HG02840 (cell line): ENCODE data around the gene SH3D19.
A peak's percentile ranks its signal among the peaks of the same experiment; 100 is the strongest.

ENCODE experiments used
- ATAC-seq: cut with Tn5 transposase; IDR thresholded peaks from one replicate; pipeline ENCODE4 v1.9.1; 2021; ENCODE audit warnings: mild to moderate bottlenecking, moderate library complexity, moderate number of reproducible peaks; ENCODE audit not compliant: unreplicated experiment, low FRiP score

SH3D19 gene, protein sequence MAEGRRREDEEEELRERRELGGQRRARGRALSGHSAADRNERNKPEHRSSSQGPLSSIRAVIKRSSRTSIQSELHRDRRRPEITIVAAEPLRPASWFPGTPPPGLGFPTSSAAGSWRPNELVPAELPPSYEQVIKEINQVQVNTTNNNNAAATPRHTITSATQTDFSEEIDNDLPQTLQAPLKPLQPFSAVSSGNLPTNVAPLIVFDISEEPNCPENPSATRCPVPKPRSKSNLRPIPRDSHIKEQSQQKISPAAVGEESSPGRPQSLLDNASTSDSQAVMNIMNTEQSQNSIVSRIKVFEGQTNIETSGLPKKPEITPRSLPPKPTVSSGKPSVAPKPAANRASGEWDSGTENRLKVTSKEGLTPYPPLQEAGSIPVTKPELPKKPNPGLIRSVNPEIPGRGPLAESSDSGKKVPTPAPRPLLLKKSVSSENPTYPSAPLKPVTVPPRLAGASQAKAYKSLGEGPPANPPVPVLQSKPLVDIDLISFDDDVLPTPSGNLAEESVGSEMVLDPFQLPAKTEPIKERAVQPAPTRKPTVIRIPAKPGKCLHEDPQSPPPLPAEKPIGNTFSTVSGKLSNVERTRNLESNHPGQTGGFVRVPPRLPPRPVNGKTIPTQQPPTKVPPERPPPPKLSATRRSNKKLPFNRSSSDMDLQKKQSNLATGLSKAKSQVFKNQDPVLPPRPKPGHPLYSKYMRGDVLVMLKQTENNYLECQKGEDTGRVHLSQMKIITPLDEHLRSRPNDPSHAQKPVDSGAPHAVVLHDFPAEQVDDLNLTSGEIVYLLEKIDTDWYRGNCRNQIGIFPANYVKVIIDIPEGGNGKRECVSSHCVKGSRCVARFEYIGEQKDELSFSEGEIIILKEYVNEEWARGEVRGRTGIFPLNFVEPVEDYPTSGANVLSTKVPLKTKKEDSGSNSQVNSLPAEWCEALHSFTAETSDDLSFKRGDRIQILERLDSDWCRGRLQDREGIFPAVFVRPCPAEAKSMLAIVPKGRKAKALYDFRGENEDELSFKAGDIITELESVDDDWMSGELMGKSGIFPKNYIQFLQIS

DNA sequence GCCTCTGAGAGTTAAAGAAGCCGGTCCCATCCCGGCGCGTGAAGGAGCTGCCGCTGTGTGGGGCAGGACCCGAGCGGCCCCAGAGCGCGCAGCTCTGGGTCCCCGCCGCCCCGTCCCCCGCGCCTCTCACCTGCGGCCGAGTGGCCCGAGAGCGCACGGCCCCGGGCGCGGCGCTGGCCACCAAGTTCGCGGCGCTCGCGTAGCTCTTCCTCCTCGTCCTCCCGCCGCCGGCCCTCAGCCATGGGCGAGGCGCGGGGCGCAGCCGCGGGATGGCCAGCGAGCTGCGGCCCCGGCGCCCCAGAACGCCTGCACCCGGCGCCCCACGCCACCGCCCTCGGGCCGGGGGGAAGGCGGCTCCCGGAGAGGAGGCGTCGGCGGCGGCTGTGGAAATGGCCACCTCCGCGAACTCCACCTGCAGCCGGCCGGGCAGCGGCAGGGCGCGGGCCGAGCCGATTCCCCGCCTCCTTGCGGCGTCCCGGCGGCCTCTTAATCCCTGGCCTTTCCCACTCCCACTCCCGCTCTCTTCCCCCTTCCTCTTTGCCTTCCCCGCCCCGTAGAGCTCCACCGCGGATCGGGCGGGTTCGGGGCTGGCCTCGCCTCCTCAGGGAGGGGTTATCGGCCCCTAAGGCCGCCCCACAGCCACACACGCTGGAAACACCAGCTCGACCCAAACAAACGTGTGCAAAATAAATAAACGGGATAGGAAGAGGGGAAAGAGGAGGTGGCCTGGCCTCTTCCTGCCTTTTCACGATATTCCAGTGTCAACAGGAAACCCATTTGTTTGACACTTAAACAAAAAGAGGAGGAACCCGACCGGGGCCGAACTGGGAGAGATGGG, at the start of gene SH3D19:
TSS of gene SH3D19 (minus strand) at position 495 of the 838 bp plus-strand sequence. CDS start at position 242, 253 bp downstream.
- ATAC-seq: no peak

DNA sequence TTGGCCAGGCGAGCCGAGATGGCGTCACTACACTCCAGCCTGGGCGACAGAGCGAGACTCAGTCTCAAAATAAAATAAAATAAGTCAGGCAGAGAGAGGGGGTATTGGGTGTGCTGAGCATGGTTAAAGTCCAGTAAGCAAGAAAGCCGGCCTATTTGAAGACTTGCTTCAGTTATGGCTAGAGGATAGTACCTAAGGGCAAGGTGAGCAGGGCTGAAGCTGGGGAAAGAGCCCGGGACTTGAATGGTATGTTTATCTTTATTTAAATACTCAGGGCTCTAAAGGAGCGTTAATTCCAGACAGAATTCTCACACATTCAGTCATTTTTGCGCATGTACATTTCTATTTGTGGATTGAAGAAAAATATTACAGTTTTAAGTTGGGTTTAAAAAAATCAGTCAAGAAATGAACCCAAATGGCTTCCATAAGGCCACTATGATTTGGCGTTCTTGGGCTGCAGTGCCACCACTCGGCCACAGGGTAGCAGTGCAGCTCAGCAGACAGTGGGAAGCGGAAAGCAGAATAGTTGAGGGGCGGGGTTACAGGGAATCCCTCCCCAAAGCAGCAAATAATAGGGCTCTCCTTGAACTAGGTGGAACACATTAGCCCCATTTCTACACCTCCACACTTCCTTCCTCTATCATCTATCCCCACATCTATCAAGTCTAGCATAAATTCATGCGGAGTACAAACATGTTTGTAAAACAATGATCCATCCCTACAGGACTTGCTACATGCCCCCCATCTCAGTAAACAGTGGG, 37.2 kb upstream of the SH3D19 start:
- ATAC-seq: peak; percentile 84

DNA sequence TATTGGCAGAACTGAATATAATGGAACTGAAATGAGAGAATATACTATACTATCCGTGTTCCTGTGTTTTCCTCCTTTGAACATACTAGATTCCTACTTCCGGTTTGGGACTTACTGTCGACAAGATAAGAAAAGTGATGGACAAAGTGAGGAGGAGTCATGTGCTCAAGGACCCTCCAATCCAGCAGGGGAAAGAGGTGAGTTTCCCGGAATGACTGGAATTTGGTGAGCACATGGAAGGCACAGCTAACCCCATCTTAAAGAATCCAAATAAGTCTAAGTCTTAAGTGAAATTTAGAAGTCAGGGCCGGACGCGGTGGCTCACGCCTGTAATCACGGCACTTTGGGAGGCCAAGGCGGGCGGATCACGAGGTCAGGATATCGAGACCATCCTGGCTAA, 36.6 kb upstream of the SH3D19 start:
- no peak for ATAC-seq

DNA sequence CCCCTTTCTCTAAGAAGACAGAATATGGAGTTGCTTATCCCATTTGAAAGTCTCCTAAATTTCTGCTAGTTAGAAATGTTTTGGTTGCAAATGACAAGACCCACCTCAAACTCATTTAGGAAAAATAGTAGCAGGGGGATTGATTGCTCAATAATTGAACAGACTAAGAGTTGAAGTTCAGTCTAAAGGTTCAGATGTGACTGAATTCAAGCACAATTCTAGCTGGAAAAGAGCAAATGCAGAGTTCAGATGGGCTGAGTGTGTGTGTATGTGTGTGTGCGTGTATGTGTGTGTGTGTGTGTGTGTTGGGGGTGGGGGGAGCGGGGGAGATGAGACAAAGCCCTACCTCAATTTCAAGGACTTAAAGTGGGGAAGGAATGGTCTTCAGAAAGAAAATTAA, 35.7 kb upstream of the SH3D19 start:
- no peak for ATAC-seq

DNA sequence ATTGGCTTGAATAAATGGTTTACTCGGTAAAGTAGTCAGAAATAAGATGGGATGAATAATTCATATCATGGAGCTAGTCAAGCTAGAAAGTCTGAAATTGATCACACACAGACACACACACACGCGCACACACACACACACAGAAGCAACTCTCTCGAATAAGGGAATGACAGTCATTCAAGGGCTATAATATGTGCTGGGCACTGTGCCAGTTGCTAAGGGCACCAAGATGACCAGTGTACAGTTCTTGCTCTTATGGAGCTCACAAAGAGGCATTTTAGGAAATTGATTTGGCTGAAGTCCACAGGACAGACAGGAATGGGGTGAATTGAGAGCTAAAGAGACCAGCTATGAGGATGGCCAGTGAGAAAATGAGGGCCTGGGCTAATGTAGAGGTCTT, 34.2 kb upstream of the SH3D19 start:
- no peak for ATAC-seq

DNA sequence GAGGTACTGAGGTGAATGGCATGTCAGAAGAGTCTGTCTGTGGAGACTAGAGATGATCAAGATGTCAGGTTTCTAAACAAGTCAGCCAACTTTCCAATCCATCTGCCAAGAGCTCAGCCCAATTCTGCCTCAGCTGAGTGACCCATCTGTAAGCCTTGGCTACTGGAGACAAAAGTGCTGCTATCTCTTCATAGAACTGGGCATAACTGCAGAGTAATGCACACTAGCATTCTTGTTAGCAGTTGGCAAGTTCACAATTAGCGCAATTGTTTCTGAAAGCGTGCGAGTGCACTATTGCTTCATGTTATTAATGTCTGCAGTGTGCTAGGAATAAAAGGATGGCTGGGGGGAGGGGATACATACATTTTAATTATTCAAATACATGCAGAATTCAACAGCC, 32.9 kb upstream of the SH3D19 start:
- ATAC-seq: no peak

DNA sequence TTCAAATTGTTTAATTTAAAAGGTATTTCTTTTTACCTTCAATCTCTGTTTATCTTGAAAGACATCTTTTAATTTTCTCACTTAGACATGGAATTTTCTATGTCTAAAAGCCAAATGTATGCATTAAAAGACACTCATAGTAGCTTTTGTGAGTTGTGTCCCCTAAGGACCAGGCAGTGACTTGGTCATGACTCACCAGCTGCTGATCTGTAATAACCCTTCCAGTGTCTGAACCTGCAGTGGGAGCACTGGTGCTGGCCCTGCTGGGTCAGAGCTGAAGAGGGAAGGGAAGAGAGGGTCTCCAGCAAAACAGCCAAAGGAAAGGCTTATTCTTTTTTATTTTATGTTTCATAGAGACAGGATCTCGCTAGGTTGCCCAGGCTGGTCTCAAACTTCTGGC, 31.1 kb upstream of the SH3D19 start:
- no peak for ATAC-seq

DNA sequence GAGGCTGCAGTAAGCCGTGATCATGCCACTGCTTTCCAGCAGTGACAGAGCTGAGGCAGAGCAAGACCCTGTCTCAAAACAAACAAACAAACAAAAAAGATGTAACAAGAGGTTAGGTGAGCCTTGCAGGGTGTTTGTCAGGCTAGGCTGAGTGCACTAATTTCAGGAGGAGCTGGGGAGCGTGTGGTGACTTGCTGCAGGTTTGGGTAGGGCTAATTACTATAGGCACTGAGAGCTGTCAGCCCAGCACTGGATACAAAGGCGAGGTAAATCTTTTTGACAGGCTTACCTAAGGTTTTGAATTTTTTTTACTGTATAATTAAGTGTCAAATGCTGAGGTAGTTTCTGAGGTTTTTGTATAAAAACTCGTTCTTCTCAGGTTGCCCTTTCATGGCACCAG, 29.8 kb upstream of the SH3D19 start:
- no peak for ATAC-seq

DNA sequence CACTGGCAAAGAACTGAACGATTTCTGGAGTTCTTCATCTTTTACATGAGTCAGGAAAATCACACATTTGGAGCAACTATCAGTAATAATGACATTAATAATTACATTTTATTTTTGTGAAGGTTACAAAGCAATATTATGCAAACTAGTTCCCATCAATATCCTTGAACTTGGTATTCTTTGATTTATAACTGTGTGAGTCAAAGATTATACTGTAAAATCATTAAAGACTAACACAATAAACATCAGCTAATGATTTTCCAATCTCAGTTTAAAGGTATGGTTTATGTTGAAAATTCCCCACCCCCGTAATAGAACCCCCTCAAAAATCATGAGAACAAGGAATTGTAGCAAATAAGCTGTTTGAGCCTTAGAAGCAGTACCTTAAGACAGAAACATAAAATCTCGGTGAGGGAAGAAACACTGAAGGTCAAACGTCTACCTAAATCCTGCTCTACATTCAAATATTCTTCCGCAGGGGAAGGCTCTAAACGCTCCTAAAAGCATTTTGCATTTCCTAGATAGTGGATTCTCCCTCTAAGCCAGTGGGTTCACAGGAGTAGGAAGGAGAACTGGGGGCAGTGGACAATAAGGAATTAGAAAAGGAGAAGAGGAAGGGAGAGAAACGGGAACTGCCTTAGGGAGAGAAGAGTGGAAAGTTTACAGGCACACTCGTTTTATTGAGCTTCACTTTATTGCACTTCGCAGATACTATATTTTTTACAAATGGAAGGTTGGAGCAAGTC, 22.3 kb upstream of the SH3D19 start:
- no peak for ATAC-seq

DNA sequence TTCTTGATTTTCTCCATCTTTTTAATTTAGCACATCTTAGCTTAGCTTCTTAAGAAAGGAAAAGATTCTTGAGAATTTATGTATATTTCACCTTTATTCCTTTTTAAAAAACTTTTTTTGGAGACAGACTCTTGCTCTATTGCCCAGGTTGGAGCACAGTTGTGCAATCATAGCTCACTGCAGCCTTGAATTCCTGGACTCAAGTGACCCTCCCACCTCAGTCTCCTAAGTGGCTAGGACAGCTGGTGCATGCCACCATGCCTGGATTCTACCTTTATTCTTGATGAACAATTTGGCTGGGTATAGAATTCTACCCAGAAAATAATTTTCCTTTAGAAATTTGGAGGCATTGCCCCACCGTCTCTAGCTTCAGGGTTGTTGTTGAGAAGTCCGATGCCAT, 19.5 kb upstream of the SH3D19 start:
- ATAC-seq: no peak

DNA sequence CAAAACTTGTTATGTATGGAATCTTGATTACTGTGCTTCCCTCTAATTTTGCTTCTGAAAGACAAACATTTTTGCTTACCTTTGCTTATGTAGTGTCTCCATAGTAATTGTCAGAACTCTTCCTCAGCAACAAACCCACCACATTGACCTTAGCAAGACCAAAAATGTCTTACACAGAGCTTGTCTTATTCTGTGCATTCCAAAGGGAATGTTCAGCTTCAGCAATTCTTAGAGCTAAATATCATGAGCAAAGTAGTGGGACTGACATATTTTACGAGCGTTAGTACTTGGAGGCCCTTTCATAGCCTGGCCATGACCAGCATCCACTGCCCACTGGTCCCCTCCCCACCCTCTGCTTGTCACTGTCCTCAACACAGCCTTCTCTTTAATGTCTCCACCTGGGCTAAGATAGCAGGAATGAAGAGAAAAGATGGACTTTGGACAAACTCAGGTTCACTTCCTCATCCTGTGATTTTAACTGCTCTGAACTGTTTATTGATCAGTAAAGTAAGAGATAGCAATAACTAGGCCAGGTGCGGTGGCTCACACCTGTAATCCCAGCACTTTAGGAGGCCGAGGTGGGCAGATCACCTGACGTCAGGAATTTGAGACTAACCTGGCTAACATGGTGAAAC, 15.5 kb upstream of the SH3D19 start:
- no peak for ATAC-seq

DNA sequence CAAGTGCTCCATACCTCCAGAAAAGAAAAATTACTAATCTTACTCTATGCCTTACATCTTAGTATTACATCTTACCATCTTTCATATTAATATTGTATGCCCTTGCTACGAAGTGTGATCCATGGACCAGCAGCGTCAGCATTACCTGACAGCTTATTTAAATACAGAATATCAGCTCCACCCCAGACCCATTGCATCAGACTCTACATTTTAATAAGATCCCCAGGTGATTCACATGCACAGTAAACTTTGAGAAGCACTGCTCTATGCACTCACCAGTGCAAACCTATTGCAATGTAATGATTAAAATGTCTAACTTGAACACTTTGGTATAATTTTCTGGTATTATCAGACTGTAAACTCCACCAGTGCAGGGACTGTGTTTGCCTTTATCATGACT, 14.1 kb upstream of the SH3D19 start:
- no peak for ATAC-seq

DNA sequence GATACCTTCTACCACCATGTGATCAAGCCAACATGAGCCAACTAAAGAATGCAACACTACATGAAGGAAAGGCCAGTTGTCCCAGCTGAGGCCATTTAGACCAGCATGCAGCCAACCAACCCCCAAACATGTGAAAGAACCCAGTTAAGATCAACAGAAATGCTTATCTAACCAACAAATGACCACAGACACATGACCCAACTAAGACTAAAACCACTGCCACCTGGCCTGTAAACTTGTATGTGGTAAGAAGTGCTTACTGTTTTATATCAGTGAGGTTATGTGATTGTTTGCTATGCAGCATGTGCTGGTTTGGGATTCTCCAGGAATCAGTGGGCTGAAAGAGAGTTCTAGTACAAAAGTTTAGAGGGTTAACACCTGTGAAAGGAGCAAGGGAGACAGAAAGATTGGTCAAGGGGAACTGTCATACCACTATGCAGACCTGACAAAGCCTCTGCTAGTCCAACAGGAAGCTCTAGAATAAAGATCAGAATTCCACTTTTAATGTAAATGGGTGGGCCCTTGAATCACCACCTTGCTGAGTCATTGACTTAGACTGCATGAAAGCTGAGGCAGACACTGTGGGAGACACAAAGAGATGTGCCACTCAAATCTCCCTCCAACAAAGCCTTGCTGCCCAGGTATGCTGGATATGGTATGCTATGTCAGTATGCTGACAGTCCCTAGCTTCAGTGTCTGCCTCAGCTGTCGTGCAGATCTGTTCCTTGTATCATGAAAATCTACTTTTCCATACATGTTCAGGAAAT, 6.1 kb upstream of the SH3D19 start:
- no peak for ATAC-seq

DNA sequence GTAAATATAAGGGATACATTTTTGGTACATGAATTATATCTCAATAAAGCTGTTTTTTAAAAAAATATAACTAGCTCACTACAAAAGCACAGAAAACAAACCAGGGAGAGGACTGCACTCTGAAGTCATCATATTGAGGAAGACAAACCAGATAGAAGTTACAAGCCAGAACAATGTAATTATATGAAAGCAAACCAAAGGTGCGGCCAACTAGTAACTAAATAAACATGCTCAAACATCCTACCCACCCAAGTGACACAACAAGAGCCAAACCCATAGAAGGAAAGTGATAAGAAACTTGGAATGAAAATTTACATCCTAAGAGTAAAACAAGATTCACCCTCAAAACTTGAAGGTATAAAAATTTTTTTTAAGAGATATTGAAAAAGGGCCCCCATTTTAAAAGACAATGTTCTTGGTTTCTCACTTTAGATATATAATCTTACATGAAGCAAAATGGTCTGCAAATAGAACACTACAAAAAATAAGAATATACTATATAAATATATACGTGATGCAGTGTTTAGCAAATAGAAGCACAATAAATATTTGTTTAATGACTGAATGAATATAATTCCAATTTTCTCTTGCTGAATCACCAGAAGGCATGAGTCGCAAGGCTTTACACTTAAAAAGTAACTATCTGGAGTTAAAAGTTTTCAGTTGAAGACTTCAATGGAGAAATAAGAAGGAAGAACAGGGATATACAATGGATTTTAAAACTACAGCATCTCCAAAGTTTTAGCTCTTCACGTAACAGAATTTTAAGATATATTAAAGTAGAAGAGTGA, 4.0 kb upstream of the SH3D19 start:
- ATAC-seq: no peak

DNA sequence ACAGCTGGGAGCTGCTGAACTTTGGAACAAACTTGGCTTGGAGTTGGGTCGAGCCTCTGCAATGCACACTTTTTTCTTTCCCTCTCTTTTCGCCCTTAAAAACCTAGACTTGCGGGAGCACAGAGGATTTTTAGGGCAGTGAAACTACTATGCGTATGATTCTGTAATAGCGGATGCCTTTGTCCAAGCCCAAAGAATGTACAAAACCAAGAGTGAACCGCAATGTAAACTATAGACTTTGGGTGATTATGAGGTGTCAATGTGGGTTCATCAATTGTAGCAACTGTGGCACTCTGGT, 493 bp upstream of the SH3D19 start:
- no peak for ATAC-seq

DNA sequence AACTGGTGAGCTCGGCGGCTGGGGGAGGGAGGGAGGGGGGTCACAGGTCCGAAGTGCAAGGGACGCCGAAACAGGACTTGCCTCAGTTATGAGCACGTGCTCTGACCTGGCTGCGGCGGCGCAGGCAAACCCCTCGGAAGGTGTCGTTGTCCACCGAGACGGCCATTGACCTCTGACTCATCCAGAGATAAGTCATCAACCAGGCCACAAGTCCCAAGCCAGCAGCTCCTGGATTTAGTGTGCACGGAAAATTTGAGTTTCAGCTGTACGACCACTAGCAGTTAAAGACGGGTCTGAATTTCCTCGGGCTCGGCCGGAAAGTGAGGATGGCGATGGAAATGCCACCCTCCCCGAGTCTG, 674 bp downstream of the SH3D19 start:
- no peak for ATAC-seq

DNA sequence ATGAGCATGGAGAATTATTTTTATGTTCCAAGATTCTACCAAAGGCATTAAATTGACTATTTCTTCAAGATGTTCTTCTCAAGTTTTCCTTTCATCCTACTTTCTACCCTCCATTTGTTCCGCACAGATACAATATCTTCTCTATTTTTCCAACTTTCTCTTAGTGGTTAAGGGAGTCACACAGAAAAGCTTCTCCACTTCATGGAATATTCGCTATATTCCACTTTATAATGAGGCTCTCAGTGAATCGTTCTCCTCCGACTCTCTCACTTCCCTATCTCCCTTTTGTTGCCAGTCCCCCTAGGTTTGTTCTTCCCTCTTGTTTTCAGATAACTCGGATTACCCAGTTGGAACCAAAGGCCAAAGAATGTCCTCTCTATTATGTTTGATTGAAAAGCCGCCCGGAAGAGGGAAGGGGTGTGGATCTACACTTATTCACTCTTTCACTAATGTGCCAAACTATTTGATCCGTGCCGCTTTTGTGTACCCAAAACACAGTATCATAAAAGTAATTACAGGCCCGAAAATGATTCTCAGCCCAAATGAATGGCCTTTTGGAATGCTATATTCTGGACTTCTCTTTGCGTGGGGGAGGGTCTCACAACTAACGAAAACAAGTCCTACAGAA, 1.2 kb downstream of the SH3D19 start:
- no peak for ATAC-seq
